Activated T-helper 1 cell treated with anti-CD3 and anti-CD28 coated beads, Interleukin-12 subunit alpha, Interleukin-12 subunit beta, Interleukin-2, Interleukin-4 antibody, amounts not matched to agents 30 ng/mL and 10 ng/mL and 1 ng/mL, durations not matched to agents 14 hours and 24 hours and 36 hours (primary cell): ENCODE data around the gene ATXN3. TPM values are rescaled to one million over a fixed set of nuclear protein-coding genes. Genes with fewer than 3 reads are reported as not detected.
"Not testable (repeated sequence)": the region's sequence is repeated elsewhere in the genome, so short reads cannot be mapped to it uniquely, and the experiment has no call there.

Source experiments
- DNase-seq: peaks from one replicate; pipeline ENCODE4 v3.0.0; 2021; ENCODE audit warnings: low spot score
- H3K27ac Mint-ChIP-seq: one replicate; pipeline ENCODE4 v1.8.0; 2021; ENCODE audit warnings: mild to moderate bottlenecking, mixed read lengths
- H3K27me3 Mint-ChIP-seq: one replicate; pipeline ENCODE4 v1.8.0; 2022; ENCODE audit warnings: mild to moderate bottlenecking, moderate library complexity, mixed read lengths; ENCODE audit not compliant: insufficient read depth
- H3K36me3 Mint-ChIP-seq: one replicate; pipeline ENCODE4 v1.8.0; 2021; ENCODE audit warnings: low read depth, mixed read lengths
- H3K4me1 Mint-ChIP-seq: one replicate; pipeline ENCODE4 v1.8.0; 2021; ENCODE audit warnings: low read depth, mixed read lengths
- H3K4me3 Mint-ChIP-seq: one replicate; pipeline ENCODE4 v1.8.0; 2021; ENCODE audit warnings: mild to moderate bottlenecking, moderate library complexity, mixed read lengths
- H3K9me3 Mint-ChIP-seq: one replicate; pipeline ENCODE4 v1.8.0; 2021; ENCODE audit warnings: mixed read lengths
- intact Hi-C: fragments of 100-400 bp; cut with micrococcal nuclease; formaldehyde crosslinking; loops from one replicate; pipeline ENCODE4 v1.15.1; 2024
- total RNA-seq: library from RNA; stranded (reverse); gene quantifications from 2 replicates; pipeline ENCODE4 v1.2.3, GENCODE V29; 2022

The ATXN3 gene
- total RNA-seq, 1 donor from 2014 or later, result 27.3 TPM

DNA sequence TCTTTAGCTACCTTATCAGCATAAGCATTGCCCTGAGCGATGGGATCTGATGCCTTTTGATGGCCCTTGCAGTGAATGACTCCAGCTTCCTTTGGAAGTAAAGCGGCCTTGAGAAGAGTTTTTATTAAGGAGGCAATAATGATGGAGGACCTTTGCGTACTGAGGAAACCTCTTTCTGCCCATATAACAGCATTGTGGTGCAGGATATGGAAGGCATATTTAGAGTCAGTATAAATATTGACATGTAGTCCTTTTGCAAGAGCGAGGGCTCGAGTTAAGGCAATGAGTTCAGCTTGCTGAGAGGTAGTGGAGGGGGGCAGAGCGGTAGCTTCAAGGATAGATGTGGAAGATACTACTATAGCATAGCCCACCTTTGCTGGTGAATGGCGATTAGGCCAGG is 60.5 kb downstream of the ATXN3 start:
- H3K4me3 Mint-ChIP-seq, H3K27me3 Mint-ChIP-seq, H3K4me1 Mint-ChIP-seq, H3K27ac Mint-ChIP-seq, H3K36me3 Mint-ChIP-seq, intact Hi-C loops, H3K9me3 Mint-ChIP-seq, DNase-seq: not testable (repeated sequence)

DNA sequence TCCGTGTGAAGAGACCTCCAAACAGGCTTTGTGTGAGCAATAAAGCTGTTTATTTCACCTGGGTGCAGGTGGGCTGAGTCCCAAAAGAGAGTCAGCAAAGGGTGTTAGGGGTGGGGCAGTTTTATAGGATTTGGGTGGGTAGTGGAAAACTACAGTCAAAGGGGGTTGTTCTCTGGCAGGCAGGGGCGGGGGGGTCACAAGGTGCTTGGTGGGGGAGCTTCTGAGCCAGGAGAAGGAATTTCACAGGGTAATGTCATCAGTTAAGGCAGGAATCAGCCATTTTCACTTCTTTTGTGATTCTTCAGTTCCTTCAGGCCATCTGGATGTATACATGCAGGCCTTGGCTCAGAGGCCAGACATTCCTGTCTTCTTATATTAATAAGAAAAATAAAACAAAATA is 64.6 kb downstream of the ATXN3 start:
- intact Hi-C loops, result loop anchor here (2.0 to 5.0 kb wide), 3 partner anchors 81 to 1284 kb away; partner anchors contain the start of genes CPSF2 and NDUFB1
- H3K4me3 Mint-ChIP-seq, result not testable (repeated sequence)

DNA sequence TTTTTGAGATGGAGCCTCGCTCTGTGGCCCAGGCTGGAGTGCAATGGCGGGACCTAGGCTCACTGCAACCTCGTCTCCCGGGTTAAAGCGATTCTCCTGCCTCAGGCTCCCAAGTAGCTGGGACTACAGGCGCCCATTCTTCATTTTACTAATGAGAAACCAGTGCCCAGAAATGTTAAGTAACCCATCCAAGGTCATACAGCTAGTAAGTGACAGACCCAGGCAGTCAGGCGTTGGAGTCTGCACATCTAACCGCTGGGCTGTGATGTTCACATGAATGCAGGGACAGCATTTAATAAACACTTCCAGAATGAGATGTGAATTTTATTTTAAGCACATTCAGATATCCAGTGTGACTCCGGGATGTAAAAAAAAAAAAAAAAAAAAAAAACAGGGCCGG is 65.2 kb downstream of the ATXN3 start:
- no peak for DNase-seq
- Mint-ChIP-seq H3K27ac (no peak overlapping the region), H3K4me3 (no peak overlapping the region), H3K27me3 (no peaks in the 10 kb centered on the region), H3K36me3 (peaks cover 5% of the 10 kb centered on the region), H3K4me1 (peaks cover 34% of the 10 kb centered on the region), H3K9me3 (no peaks in the 10 kb centered on the region)
- intact Hi-C loops, result loop anchor here (2.0 to 5.0 kb wide), 3 partner anchors 81 to 1284 kb away; partner anchors contain the start of genes CPSF2 and NDUFB1

More for the DNA sequence above, 64.6 kb downstream of the ATXN3 start:
- H3K27ac Mint-ChIP-seq, DNase-seq, H3K36me3 Mint-ChIP-seq, H3K9me3 Mint-ChIP-seq, H3K27me3 Mint-ChIP-seq: not testable (repeated sequence)
- peaks cover 28% of the 10 kb centered on the region for H3K4me1 Mint-ChIP-seq

DNA sequence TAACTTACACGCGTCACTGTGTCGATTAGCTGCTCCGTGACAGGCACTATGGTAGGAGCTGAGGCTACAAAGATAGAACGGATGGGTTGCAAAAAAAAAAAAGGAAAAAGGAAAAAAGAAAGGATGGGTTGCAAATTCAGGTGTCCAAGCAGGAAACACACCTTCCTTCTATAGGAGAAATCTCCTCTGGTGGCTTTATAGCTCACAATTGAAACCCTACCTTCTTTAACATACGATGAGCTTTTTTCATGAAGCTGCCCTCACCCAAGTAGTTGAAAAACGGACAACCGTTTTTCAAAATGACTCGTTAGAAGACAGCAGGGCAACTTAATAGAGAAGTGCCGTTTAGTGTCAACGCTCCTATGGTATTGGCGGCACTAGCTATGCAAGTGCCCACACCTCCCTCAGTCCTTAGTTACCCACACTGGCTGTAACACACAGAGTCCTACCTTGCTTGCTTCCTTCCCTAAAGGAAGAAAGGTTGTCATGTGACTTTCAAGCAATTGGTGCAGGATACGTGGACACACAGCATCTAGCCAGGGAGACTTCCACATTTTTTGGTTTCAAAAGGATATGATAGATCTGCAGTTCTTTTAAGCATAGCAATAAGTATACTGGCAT is 65.8 kb downstream of the ATXN3 start:
- intact Hi-C loops, result loop anchor here (1.0 to 5.0 kb wide), 6 partner anchors 60 to 1283 kb away; partner anchors contain the start of genes ATXN3, CPSF2, NDUFB1 and PPP4R3A
- Mint-ChIP-seq H3K36me3 (peaks cover 5% of the 10 kb centered on the region), H3K9me3 (no peaks in the 10 kb centered on the region), H3K4me3 (peak overlapping the region; percentile 93), H3K27ac (peak overlapping the region; percentile 98), H3K27me3 (no peaks in the 10 kb centered on the region), H3K4me1 (peaks cover 38% of the 10 kb centered on the region)
- peak; percentile 4 for DNase-seq

DNA sequence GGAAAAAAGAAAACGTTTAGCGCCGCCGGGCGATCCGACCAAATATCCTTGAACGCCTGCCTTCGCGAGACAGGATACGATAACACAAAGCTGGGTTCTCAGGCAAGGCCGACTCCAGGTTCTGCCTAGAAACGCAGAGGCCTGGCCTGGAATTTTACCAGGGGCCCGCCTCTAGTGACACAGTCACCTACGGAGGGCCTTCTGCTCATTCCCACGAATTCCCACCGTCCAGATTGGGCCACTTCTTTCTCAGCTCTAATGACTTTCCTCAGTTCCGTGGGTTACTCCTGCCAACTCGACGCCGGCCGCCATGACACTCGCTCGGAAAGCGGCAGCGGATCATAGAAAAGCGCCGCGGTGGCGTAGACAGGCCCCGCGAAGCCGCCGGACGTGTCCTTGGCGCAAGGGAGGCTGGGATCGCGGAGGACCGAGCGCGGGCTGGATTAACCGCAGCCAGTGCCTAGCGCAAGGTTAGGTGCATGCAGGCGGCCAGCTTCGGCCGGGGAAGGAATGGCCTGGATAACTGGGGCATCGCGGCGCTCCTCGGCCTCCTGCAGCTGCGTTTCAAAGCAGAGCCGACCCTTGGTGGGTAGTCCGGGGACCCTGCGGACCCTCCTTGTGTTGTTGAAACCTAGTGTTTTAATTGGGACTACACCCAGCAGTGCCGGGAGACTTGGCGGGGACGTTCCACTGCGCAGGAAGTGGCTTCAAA is 66.5 kb downstream of the ATXN3 start, which contains the start of gene TRIP11:
TRIP11 (minus strand) TSS at position 341 of the 712 bp plus-strand sequence. CDS start 374 bp downstream, outside the sequence.
- H3K9me3 Mint-ChIP-seq, result no peaks in the 10 kb centered on the region
- peaks cover 5% of the 10 kb centered on the region for H3K36me3 Mint-ChIP-seq
- H3K4me3 Mint-ChIP-seq, result peak within 1 kb of the TSS; percentile 93
- H3K27me3 Mint-ChIP-seq, result no peaks in the 10 kb centered on the region
- peak within 1 kb of the TSS; percentile 98 for H3K27ac Mint-ChIP-seq
- peaks cover 38% of the 10 kb centered on the region for H3K4me1 Mint-ChIP-seq
- DNase-seq, result peak; percentile 94
- intact Hi-C loops, result loop anchor here (1.0 to 5.0 kb wide), 7 partner anchors 60 to 1283 kb away; partner anchors contain the start of genes ATXN3, CPSF2, GOLGA5 and NDUFB1

DNA sequence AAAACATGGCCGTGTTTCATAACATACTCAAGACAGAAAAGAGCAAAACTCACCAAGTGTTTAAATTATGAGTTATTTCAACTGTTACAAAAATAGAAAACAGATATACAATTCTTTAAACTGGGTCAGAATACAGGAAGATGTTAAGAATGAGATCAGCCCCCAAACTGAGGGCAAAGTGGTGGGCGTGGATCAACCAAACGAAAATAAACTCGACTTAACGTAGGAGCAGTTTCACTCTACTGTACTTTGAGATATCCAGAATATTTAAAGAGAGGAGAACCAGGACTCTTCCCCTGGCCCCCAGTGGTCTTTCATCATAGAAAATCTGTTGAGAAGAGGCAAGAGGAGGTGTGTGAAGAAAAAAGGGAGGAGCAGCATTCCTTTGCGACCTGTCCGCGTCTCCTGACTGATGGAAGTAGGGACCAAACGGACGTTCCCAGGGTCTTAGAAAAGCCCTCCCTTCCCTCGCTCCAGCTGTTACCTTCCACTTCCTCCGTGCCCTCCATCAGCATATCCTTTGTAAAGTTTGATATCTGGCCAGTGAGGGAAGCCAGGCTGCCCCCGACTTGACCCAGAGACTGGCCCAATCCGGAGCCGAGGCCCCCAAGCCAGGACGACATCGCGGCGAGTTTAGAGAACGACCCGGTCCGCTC is 67.2 kb downstream of the ATXN3 start:
- peak overlapping the region; percentile 93 for H3K4me3 Mint-ChIP-seq
- no peaks in the 10 kb centered on the region for H3K9me3 Mint-ChIP-seq
- H3K27ac Mint-ChIP-seq, result peak overlapping the region; percentile 98
- peaks cover 38% of the 10 kb centered on the region for H3K4me1 Mint-ChIP-seq
- intact Hi-C loops, result loop anchor here (1.0 kb wide), 1 partner anchor 755 kb away; the partner anchor contains the start of gene GOLGA5
- H3K36me3 Mint-ChIP-seq, result peaks cover 5% of the 10 kb centered on the region
- DNase-seq, result no peak
- H3K27me3 Mint-ChIP-seq, result no peaks in the 10 kb centered on the region

DNA sequence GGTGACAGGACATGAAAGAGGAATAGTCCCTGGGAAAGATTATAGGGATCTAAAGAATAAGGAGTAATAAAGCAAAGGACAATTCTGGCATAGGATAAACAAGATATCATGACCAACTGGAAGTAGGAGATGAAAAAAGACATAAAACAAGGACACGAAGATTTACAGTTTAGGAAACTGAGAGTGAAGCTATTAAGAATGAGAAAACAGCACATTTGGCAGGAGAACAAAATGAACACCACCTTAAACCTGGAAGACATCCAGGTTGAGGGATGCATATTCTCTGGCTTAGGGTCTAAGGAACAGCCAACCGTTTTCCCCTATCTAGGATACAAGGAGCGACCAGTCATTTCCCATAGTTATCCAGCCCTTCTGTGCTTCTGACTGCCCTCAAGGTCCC is 68.4 kb downstream of the ATXN3 start:
- Mint-ChIP-seq H3K36me3 (peaks cover 5% of the 10 kb centered on the region), H3K27ac (peak overlapping the region; percentile 35), H3K27me3 (no peaks in the 10 kb centered on the region), H3K9me3 (no peaks in the 10 kb centered on the region), H3K4me3 (peak overlapping the region; percentile 93), H3K4me1 (peaks cover 38% of the 10 kb centered on the region)
- intact Hi-C loops, result no loop called here
- no peak for DNase-seq

DNA sequence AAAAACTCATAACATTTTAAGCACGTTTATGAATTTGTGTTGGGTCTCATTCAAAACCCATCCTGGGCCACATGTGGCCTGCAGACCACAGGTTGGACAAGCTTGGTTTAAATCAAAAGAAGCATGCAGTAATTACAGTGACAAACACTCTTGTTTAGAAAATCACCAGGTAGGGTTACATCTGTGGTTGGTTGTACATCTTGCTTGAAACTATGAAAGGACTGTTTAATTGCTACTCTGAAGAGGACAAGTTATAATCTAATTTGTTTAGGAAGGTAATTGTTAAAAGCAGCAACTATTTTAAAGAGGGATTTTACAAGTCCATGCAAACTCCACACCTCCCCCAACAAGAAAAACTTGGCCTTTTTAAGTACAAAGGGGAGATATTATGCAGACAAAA is 70.5 kb downstream of the ATXN3 start:
- DNase-seq, result no peak
- Mint-ChIP-seq H3K27me3 (no peaks in the 10 kb centered on the region), H3K4me1 (peaks cover 37% of the 10 kb centered on the region), H3K9me3 (no peaks in the 10 kb centered on the region), H3K36me3 (peaks cover 5% of the 10 kb centered on the region), H3K4me3 (no peak overlapping the region), H3K27ac (no peak overlapping the region)
- intact Hi-C loops, result no loop called here

DNA sequence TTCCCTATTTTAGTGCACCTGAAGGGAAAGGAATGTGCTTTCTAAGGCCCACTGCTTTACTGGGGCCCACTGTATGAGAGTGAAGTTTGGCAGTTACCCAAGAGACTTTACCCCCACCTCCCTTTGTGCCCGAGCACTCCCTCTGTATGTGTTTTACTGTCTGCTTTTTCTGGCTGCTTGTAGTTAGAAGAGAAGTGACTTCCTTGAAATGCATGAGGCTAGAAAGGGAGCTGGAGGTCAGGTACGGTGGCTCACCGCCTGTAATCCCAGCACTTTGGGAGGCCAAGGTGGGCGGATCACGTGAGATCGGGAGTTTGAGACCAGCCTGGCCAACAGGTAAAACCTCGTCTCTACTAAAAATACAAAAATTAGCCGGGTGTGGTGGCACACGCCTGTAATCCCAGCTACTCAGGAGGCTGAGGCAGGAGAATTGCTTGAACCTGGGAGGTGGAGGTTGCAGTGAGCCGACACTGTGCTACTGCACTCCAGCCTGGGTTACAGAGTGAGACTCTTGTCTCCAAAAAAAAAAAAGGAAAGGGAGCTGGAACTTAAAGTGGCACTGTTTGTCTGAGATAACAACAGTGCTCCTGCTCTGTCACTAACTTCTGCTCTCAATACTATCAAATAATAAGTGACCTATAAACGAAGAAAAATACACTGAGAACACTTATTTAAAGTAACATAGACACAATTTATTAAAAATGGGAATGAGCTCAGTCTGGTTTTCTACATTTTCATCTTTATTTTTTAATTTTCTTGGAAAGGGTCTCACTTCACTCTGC is 72.3 kb downstream of the ATXN3 start:
- Mint-ChIP-seq H3K27ac (no peak overlapping the region), H3K4me3 (no peak overlapping the region), H3K9me3 (no peaks in the 10 kb centered on the region), H3K27me3 (no peaks in the 10 kb centered on the region), H3K4me1 (peaks cover 32% of the 10 kb centered on the region), H3K36me3 (peaks cover 8% of the 10 kb centered on the region)
- intact Hi-C loops, result no loop called here
- DNase-seq, result no peak

DNA sequence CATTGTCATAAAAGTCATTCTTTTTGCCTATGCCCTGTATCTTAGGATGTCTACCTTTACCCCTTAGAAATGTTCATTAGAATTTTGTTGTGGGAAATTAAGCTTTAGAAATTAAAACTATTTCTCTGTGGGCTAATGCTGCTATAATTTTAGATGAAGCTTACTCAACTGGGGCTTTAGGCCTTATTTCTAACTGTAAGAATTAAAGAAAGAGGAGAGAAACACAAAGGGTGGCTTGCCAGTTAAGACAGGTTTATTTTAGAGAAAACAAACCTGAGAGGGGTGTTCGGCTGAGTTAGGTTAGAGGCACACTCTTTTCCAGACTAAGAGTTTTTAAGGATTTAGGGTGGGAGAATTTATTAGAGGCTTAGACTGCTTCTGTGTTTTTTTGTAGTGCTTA is 72.9 kb downstream of the ATXN3 start:
- DNase-seq, result no peak
- H3K4me1 Mint-ChIP-seq, result peaks cover 26% of the 10 kb centered on the region
- no peaks in the 10 kb centered on the region for H3K9me3 Mint-ChIP-seq
- H3K27ac Mint-ChIP-seq, result peak overlapping the region; percentile 13
- H3K27me3 Mint-ChIP-seq, result no peaks in the 10 kb centered on the region
- H3K36me3 Mint-ChIP-seq, result peaks cover 8% of the 10 kb centered on the region
- intact Hi-C loops, result no loop called here
- H3K4me3 Mint-ChIP-seq, result no peak overlapping the region

DNA sequence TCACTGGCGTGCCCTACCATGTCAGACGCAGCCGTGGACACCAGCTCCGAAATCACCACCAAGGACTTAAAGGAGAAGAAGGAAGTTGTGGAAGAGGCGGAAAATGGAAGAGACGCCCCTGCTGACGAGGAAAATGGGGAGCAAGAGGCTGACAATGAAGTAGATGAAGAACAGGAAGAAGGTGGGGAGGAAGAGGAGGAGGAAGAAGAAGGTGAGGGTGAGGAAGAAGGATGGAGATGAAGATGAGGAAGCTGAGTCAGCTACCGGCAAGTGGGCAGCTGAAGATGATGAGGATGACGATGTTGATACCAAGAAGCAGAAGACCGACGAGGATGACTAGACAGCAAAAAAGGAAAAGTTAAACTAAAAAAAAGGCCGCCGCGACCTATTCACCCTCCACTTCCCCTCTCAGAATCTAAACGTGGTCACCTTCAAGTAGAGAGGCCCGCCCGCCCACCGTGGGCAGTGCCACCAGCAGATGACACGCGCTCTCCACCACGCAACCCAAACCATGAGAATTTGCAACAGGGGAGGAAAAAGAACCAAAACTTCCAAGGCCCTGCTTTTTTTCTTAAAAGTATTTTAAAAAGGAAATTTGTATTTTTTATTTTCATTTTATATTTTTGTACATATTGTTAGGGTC is 79.7 kb downstream of the ATXN3 start:
- Mint-ChIP-seq H3K4me1 (peaks cover 7% of the 10 kb centered on the region), H3K9me3 (no peaks in the 10 kb centered on the region), H3K27ac (no peak overlapping the region), H3K4me3 (no peak overlapping the region), H3K36me3 (peaks cover 12% of the 10 kb centered on the region), H3K27me3 (no peaks in the 10 kb centered on the region)
- no peak for DNase-seq
- intact Hi-C loops, result no loop called here

DNA sequence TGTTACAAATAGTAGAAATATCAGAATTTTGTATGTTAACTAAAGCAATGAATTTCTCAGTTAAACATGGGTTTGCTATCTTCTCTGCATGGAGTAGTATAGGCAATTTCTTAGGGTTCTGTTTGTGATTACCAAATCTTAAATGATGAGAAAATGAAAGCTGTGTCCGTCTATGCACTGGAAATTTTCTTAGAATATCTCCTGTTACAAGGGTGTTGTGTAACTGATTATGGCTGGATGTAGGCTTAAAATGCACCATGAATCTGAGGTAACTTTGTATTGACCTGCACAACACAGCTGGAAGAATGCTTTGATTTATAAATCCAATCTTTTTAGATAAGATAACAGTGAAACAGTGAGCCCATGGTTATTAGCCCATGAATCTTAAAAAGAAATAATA is 84.3 kb downstream of the ATXN3 start:
- Mint-ChIP-seq H3K36me3 (peaks cover 17% of the 10 kb centered on the region), H3K27ac (no peak overlapping the region), H3K9me3 (no peaks in the 10 kb centered on the region), H3K27me3 (no peaks in the 10 kb centered on the region), H3K4me3 (no peak overlapping the region), H3K4me1 (peaks cover 7% of the 10 kb centered on the region)
- intact Hi-C loops, result no loop called here
- DNase-seq, result no peak
